Activated CD4-positive, alpha-beta T cell treated with anti-CD3 and anti-CD28 coated beads, Interleukin-2, amount 50 U/mL, for 24 hours (primary cell): ENCODE results near the gene IL6.
"Not testable (repeated sequence)": the region's sequence is repeated elsewhere in the genome, so short reads cannot be mapped to it uniquely, and the experiment has no call there.

Experiments used
- DNase-seq, 2 donors: peaks; one replicate each; pipeline ENCODE4 v3.0.0-alpha.2; 2020; ENCODE audit warnings: low read depth in 1 of 2, low spot score in 1 of 2

IL6 gene

GRCh38 chr7:22726907-22727713, at the start of gene IL6:
TSS of gene IL6 (plus strand) at chr7:22727200. CDS start at chr7:22727263, 63 bp downstream.
- no peak for DNase-seq

DNA sequence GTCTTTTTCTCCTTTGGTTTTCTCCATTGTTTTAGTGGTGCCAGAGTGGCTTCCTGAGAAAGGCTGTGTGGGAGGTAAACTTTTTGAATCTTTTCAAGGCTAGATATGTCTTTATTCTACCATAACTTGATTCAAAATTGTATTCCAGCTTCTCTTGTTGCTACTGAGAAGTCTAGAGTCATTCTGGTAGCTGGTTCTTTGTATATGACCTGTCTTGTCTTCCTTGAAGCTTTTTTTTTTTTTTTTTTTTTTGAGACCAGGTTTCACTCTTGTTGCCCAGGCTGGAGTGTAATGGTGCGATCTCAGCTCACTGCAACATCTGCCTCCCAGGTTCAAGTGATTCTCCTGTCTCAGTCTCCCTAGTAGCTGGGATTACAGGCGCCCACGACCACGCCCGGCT, 49.7 kb upstream of the IL6 start:
- not testable (repeated sequence) for DNase-seq

DNA sequence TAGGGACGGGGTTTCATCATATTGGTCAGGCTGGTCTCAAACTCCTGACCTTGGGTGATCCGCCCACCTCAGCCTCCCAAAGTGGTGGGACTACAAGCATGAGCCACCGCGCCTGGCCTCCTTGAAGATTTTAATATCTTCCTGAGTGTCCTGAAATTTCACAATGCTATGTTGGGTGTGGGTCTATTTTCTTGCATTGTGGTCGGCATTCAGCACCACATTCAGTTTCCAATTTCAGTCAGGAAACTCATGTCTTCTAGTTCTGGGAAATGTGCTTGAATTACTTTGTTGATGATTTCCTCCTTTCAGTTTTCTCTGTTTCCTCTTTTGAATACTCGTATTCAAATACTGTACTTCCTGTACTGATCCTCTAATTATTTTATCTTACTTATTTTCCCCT, 49.3 kb upstream of the IL6 start:
- DNase-seq, result no peak

DNA sequence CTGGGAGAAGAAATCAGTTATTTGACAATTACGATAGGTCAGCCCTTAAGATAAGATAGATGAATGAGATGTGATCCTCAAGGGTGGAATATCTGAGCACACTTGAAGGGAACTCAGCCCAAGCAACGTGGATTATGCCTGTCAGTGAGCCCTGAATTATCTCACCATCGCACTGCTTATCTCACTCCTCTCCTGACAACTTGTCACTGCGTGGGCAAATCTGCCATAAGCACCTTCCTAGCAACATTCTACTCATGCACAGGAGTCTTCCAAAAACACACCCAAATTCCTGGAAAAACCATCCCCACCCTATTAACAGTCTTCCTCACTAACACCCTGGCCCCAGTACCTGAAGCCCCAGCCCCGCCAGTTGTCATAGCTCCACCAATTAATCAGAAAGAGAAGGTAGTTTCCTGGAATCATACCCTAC, 46.5 kb upstream of the IL6 start:
- no peak for DNase-seq

DNA sequence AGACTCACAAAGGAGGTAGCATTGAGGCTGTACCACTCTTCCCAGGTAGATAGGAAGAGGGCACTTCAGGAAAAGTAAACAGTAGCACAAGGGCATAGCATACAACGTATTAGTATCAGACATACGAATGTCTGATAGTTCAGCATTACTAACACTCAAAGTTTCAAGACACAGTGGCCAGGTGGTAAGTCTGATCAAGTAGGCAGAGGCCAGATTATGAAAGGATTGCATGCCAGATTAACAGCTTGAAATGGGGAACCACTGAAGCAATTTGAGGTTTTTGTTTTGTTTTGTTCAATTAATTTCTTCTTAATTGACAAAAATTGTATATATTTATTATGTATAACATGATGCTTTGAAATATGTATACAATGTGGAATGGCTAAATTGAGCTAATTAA, 45.7 kb upstream of the IL6 start:
- DNase-seq, result no peak

DNA sequence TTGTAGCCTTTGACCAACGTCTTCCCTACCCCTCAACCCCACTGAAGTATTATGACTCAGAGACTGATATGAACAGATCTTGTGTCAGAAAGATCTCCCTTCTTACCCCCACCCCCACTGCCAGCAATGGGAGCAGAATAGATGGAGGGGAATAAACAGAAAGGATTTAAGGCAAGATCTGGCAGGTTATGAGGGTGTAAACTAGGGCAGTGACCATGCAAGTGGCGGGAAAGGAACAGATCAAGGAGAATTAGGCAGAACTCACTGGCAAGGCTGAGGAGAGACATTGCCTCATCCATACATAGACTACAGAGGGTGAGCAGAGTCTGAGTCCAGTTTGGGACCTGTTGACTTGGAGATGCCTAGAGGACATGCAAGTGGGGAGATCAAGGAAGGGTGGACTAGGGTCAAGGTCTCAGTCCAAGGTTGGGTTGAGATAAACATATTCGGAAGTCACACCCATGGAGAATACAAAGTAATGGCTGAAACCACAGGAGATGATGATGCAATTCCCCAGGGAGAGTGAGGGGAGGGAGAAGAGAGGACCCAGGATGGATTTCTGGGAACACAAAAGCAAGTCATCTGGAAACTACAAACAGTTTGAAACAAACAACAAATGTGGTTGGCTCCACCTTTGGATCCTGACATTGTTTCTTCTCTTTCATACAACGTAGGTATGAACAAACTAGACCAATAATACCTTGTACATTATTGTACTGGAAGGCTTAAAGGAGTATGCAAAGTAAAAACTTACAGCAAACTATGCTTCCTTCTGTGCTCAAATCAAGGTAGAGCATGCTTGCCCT, 44.9 kb upstream of the IL6 start:
- no peak for DNase-seq

DNA sequence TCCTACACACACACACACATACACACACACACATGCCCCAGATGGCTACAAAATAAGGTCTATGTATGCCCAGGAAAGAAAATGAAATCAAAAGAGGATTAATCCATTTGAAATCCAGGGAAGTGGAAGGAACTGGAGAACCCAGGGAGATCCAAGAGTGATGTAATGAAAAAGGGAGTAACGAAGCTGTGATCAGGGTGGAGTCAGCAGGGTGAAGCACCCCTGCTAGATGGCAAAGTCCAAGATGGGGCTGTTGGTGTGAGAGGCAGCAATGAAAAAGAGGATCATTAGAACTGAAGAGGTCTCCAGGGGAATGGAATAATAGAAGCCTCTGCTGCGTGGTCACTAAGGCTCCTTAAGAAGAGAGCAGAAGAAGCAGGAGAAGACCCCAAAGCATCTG, 43.6 kb upstream of the IL6 start:
- no peak for DNase-seq

DNA sequence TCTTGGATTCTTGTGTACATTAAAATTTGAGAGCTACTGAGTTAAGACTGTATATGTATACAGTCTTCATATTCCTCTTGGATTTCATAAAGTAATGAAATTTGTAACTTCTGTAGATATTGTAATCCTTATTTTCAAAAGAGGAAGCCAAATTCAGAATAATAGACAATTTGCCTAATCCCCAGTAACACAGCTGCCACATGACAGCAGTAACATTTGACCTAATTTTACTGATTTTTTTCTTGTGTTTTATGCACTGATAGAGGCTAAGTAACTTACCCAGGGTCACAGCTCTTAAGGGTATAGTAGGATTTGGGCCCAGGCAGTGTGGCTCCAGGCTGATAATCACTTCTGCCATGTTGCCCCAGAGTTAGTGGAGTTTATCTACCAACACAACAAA, 40.4 kb upstream of the IL6 start:
- no peak for DNase-seq

DNA sequence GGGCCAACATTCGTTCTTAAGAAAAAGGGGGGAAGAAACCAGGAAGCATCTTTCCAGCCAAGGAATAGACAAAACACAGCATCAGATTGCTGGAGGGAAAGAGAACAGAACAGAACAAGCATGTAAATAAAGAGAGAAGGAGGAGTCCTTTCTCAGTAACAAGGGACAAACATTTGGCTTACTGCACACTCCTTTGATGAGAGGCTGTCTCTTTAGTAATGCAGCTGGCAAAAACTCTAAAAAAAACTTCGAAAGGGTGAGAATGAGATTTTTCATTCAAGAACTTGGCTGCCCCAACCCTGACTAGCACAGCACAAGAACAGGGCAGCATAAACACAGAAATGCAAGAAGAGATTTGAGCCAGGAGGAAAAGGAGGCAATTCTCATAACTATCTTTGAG, 38.9 kb upstream of the IL6 start:
- DNase-seq, result no peak

- not testable (repeated sequence) for DNase-seq
Observed at GRCh38 chr7:22688934-22689333, 38.1 kb upstream of the IL6 start.

GRCh38 chr7:22694597-22695207, 32.3 kb upstream of the IL6 start:
- no peak for DNase-seq

GRCh38 chr7:22695476-22696132, 31.4 kb upstream of the IL6 start:
- DNase-seq, result no peak

GRCh38 chr7:22696541-22697228, 30.3 kb upstream of the IL6 start:
- DNase-seq, result no peak

- DNase-seq, result no peak
Observed at GRCh38 chr7:22697322-22697859, 29.6 kb upstream of the IL6 start.

- DNase-seq, result peak in 1 of 2 donors; percentile 21
Observed at GRCh38 chr7:22697876-22698606, 29.0 kb upstream of the IL6 start.

DNA sequence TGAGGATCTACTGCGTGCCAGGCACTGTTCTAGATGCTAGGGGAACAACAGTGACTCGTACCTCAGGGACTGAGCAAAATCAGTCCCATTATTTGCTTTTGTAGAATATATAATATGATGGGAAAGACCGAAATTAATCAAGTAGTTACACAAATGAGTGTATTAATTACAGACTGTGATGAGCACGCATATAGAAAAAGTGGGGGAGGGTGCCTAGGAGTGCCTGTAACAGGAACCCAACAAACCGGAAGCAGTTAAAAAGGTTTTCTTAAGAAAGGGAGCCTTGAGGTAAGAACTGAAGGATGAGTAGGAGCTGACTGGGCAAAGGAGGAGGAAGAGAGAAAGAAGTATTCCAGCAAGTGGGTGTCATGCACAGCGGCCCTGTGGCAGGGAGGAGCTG, 28.2 kb upstream of the IL6 start:
- DNase-seq, result peak in 1 of 2 donors; percentile 13

DNA sequence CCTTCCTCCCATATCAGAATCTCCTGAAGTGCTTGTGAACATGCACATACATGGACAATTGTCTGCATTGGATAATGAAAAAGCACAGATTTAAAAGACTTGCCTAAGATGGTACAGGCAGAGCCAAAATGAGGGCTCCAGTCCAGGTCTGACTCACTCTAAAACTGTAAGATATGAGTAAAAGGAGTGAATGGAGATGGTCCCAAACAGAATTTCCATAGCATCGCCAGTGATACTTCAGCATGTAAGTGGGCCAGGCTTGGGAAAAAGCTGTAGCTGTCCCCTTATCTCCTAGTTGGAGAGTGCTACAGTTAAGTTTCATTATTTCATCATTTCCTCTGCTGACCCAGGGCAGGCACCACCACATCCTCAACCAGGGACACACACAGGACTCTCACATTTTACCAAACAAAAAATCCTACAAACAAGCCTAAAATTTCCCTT, 26.4 kb upstream of the IL6 start:
- DNase-seq, result no peak

- DNase-seq, result no peak
Observed at GRCh38 chr7:22702516-22702915, 24.5 kb upstream of the IL6 start.

DNA sequence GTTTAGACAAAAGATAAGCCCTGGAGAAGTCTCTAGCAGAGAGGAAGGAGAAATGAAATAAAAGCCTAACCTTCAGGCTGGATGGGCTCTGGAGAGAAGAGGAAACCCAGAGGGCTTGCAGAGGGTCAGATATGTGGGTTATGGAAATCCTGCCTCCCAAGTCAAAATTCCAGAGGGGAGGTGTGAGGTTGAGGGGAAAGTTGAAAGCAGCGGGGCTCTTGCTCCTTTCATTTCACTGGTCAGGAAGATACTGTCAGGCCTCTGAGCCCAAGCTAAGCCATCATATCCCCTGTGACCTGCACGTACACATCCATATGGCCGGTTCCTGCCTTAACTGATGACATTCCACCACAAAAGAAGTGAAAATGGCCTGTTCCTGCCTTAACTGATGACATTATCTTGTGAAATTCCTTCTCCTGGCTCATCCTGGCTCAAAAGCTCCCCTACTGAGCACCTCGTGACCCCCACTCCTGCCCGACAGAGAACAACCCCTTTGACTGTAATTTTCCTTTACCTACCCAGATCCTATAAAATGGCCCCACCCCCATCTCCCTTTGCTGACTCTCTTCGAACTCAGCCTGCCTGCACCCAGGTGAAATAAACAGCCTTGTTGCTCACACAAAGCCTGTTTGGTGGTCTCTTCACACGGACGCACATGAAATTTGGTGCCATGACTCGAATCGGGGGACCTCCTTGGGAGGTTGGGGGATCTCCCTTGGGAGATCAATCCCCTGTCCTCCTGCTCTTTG, 23.7 kb upstream of the IL6 start:
- DNase-seq, result not testable (repeated sequence)
